Glomerular visceral epithelial cell (primary cell): ENCODE data around the gene MTHFS.

ENCODE experiments used
- DNase-seq: peaks from one replicate; pipeline ENCODE4 v3.0.0-alpha.2; 2016; ENCODE audit errors: extremely low spot score

The MTHFS gene

GRCh38 chr15:79875213-79875612 is 21.6 kb downstream of the MTHFS start:
- DNase-seq = no peak

GRCh38 chr15:79874242-79874641 is 22.6 kb downstream of the MTHFS start:
- DNase-seq = no peak

- DNase-seq = peak; percentile 94
These were observed 24.3 kb downstream of the MTHFS start for GRCh38 chr15:79872358-79873017.

- DNase-seq = no peak
These were observed 28.3 kb downstream of the MTHFS start for GRCh38 chr15:79868554-79868953.

GRCh38 chr15:79863886-79864285 is 32.9 kb downstream of the MTHFS start:
- peak; percentile 18 for DNase-seq

GRCh38 chr15:79862191-79862590 is 34.6 kb downstream of the MTHFS start:
- DNase-seq = no peak

- no peak for DNase-seq
These were observed 36.2 kb downstream of the MTHFS start for GRCh38 chr15:79860661-79861060.

GRCh38 chr15:79858469-79858868 is 38.3 kb downstream of the MTHFS start:
- no peak for DNase-seq

- peak; percentile 81 for DNase-seq
These were observed 43.1 kb downstream of the MTHFS start for GRCh38 chr15:79853492-79854328.

- peak; percentile 18 for DNase-seq
These were observed 47.0 kb downstream of the MTHFS start for GRCh38 chr15:79849789-79850188.

- no peak for DNase-seq
These were observed 50.3 kb downstream of the MTHFS start for GRCh38 chr15:79846539-79846938.

- DNase-seq = no peak
These were observed 52.6 kb downstream of the MTHFS start for GRCh38 chr15:79844221-79844620.

- DNase-seq = no peak
These were observed 59.0 kb downstream of the MTHFS start for GRCh38 chr15:79837846-79838245.

- DNase-seq = no peak
These were observed 62.3 kb downstream of the MTHFS start for GRCh38 chr15:79834495-79834894.

GRCh38 chr15:79832367-79833120 is 64.3 kb downstream of the MTHFS start:
- DNase-seq = no peak

- no peak for DNase-seq
These were observed 65.2 kb downstream of the MTHFS start for GRCh38 chr15:79831604-79832003.

GRCh38 chr15:79829950-79830349 is 66.9 kb downstream of the MTHFS start:
- no peak for DNase-seq

- DNase-seq = no peak
These were observed 68.4 kb downstream of the MTHFS start for GRCh38 chr15:79828447-79828846.

GRCh38 chr15:79826800-79827199 is 70.0 kb downstream of the MTHFS start:
- DNase-seq = no peak

GRCh38 chr15:79824136-79824701 is 72.6 kb downstream of the MTHFS start:
- no peak for DNase-seq

- no peak for DNase-seq
These were observed 76.0 kb downstream of the MTHFS start for GRCh38 chr15:79820820-79821219.

- DNase-seq = no peak
These were observed 76.6 kb downstream of the MTHFS start for GRCh38 chr15:79820176-79820575.
